Hindlimb muscle (tissue), 1 donor: Measurements from ENCODE around the gene AOC1. TPM values are rescaled to one million over a fixed set of nuclear protein-coding genes. Genes with fewer than 3 reads are reported as not detected.

Experiments used
- DNase-seq: peaks from one replicate; pipeline ENCODE4 v3.0.0-alpha.2; 2013
- polyA plus RNA-seq: library from polyadenylated mRNA; unstranded; fragments of 120-200 nt; gene quantifications from one replicate; pipeline ENCODE4 v1.2.1, GENCODE V29; 2013; ENCODE audit not compliant: insufficient read length

Gene AOC1
- polyA plus RNA-seq, 1 donor, result 0.08 TPM

GRCh38 chr7:150858236-150859197 lies 6.2 kb downstream of the AOC1 start:
- no peak for DNase-seq

GRCh38 chr7:150860291-150860977 lies 8.1 kb downstream of the AOC1 start:
- peak; percentile 32 for DNase-seq

GRCh38 chr7:150860978-150861295 lies 8.6 kb downstream of the AOC1 start:
- no peak for DNase-seq

- DNase-seq, result no peak
These were observed 10.0 kb downstream of the AOC1 start for GRCh38 chr7:150862356-150862755.

GRCh38 chr7:150863946-150864345 lies 11.6 kb downstream of the AOC1 start:
- no peak for DNase-seq

- no peak for DNase-seq
These were observed 14.7 kb downstream of the AOC1 start for GRCh38 chr7:150866932-150867564.

GRCh38 chr7:150867605-150868004 lies 15.3 kb downstream of the AOC1 start:
- DNase-seq, result no peak

GRCh38 chr7:150869467-150869866 lies 17.1 kb downstream of the AOC1 start:
- DNase-seq, result no peak

- DNase-seq, result no peak
These were observed 19.3 kb downstream of the AOC1 start for GRCh38 chr7:150871601-150872000.

GRCh38 chr7:150874401-150875198 lies 22.3 kb downstream of the AOC1 start:
- no peak for DNase-seq

GRCh38 chr7:150875791-150876190 lies 23.5 kb downstream of the AOC1 start:
- DNase-seq, result no peak

- peak; percentile 77 for DNase-seq
These were observed 24.7 kb downstream of the AOC1 start for GRCh38 chr7:150876817-150877526.

GRCh38 chr7:150877536-150877935 lies 25.2 kb downstream of the AOC1 start:
- DNase-seq, result no peak

- no peak for DNase-seq
These were observed 27.0 kb downstream of the AOC1 start for GRCh38 chr7:150879345-150879744.

- DNase-seq, result no peak
These were observed 28.9 kb downstream of the AOC1 start for GRCh38 chr7:150881189-150881588.

- DNase-seq, result no peak
These were observed 38.7 kb downstream of the AOC1 start for GRCh38 chr7:150890853-150891584.

- no peak for DNase-seq
These were observed 39.4 kb downstream of the AOC1 start for GRCh38 chr7:150891740-150892139.

- DNase-seq, result no peak
These were observed 43.5 kb downstream of the AOC1 start for GRCh38 chr7:150895809-150896208.

GRCh38 chr7:150896562-150897209 lies 44.4 kb downstream of the AOC1 start:
- no peak for DNase-seq
